ENCODE data around the gene AQR.
"Not testable (repeated sequence)": the region's sequence is repeated elsewhere in the genome, so short reads cannot be mapped to it uniquely, and the experiment has no call there.

Gene AQR

GRCh38 chr15:34812369-34812768, 157.2 kb downstream of the AQR start:
- no peak for DNase-seq

GRCh38 chr15:34810443-34811129, 159.0 kb downstream of the AQR start:
- no peak for DNase-seq

GRCh38 chr15:34809186-34809585, 160.4 kb downstream of the AQR start:
- DNase-seq: no peak

- DNase-seq: no peak
Observed at GRCh38 chr15:34808016-34808415, 161.5 kb downstream of the AQR start.

GRCh38 chr15:34807241-34807640, 162.3 kb downstream of the AQR start:
- not testable (repeated sequence) for DNase-seq

GRCh38 chr15:34804776-34805175, 164.8 kb downstream of the AQR start:
- no peak for DNase-seq

GRCh38 chr15:34804113-34804512, 165.4 kb downstream of the AQR start:
- no peak for DNase-seq

GRCh38 chr15:34802803-34803750, 166.5 kb downstream of the AQR start:
- DNase-seq: no peak

GRCh38 chr15:34802371-34802770, 167.2 kb downstream of the AQR start:
- no peak for DNase-seq

Measured in CD4-positive, alpha-beta T cell treated with Interleukin-6 for 4 hours (primary cell).